Fibroblast of lung (primary cell): ENCODE results near the gene RAB44.

Experiments
- EZH2 ChIP-seq: IDR thresholded peaks from 2 replicates; pipeline ENCODE4 v1.5.1; 2012; ENCODE audit warnings: low read length, control low read depth, mild to moderate bottlenecking; ENCODE audit errors: missing control alignments
- TF ChIP-seq, protein P1 (sequence below), 2 donors: IDR thresholded peaks in 1 of 2; conservative IDR thresholded peaks in 1 of 2; 1 replicate in 1 of 2; 2 replicates in 1 of 2; pipeline ENCODE4 v1.5.1; 2011 to 2012; ENCODE audit warnings: low read length in 2 of 2, control low read depth in 1 of 2, inconsistent platforms in 1 of 2, low read depth in 1 of 2, mild to moderate bottlenecking in 1 of 2

- TF ChIP-seq, protein P1, sequence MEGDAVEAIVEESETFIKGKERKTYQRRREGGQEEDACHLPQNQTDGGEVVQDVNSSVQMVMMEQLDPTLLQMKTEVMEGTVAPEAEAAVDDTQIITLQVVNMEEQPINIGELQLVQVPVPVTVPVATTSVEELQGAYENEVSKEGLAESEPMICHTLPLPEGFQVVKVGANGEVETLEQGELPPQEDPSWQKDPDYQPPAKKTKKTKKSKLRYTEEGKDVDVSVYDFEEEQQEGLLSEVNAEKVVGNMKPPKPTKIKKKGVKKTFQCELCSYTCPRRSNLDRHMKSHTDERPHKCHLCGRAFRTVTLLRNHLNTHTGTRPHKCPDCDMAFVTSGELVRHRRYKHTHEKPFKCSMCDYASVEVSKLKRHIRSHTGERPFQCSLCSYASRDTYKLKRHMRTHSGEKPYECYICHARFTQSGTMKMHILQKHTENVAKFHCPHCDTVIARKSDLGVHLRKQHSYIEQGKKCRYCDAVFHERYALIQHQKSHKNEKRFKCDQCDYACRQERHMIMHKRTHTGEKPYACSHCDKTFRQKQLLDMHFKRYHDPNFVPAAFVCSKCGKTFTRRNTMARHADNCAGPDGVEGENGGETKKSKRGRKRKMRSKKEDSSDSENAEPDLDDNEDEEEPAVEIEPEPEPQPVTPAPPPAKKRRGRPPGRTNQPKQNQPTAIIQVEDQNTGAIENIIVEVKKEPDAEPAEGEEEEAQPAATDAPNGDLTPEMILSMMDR (conservative IDR thresholded peaks at IDR 0.05 in 1 of 2, IDR thresholded peaks at IDR 0.05 in 1 of 2; ENCODE audit: low read depth in 1 of 2, low read length in 2 of 2), result no peak
- TF ChIP-seq EZH2, result no peak
Observed at GRCh38 chr6:36757943-36758508, 60.4 kb downstream of the RAB44 start.
